GM12878 (cell line): Measurements from ENCODE around the gene PPP2R5C. TPM values are rescaled to one million over a fixed set of nuclear protein-coding genes. Genes with fewer than 3 reads are reported as not detected.

ENCODE experiments used
- ATAC-seq: fragments of 200-7000 bp; cut with Tn5 transposase; 3 replicates; pipeline ENCODE4 v1.9.1; 2020; ENCODE audit warnings: mild to moderate bottlenecking, moderate library complexity
- BruUV-seq: library from RNA; stranded (reverse); fragments of 400-500 nt; replicated peaks from 2 replicates; lab custom pipeline; 2021; lab: Mats Ljungman, UMichigan
- CTCF ChIA-PET: fragments of 300-600 bp; sonication (Branson Sonifier 250); formaldehyde crosslinking; extraction: SDS; loops from one replicate; lab custom pipeline; 2021; ENCODE audit warnings: inconsistent platforms; lab: Yijun Ruan, JAX
- POLR2A ChIA-PET: fragments of 350-600 bp; formaldehyde crosslinking; extraction: SDS; loops from one replicate; lab custom pipeline; 2021; ENCODE audit warnings: inconsistent platforms; lab: Charles Lee
- RAD21 ChIA-PET: fragments of 300-600 bp; sonication (Branson Sonifier 250); formaldehyde crosslinking; loops from one replicate; lab custom pipeline; 2023; ENCODE audit warnings: antibody characterized with exemption; ENCODE audit not compliant: unreplicated experiment; lab: Charles Lee
- SMC1A ChIA-PET: fragments of 300-600 bp; sonication (Branson Sonifier 250); formaldehyde crosslinking; loops from one replicate; lab custom pipeline; 2023; ENCODE audit not compliant: unreplicated experiment, uncharacterized antibody; lab: Charles Lee
- DNase-seq: peaks from one replicate; pipeline ENCODE4 v3.0.0-alpha.2; 2011; ENCODE audit warnings: low read depth, low spot score
- FAIRE-seq: peaks from 3 replicates; lab custom pipeline; 2011; peaks lifted over from hg19 to GRCh38; lab: Jason Lieb, UNC
- H2AFZ ChIP-seq: 2 replicates; pipeline ENCODE4 v1.6.0; 2011; ENCODE audit warnings: low read depth, low read length, control low read depth; ENCODE audit not compliant: control insufficient read depth
- H3K27ac ChIP-seq: 2 replicates; pipeline ENCODE4 v1.5.1; 2011; ENCODE audit warnings: control low read depth; ENCODE audit not compliant: control insufficient read depth, insufficient read depth
- H3K27me3 ChIP-seq, 2 experiments: replicated peaks in 1 of 2; 2 replicates each; pipeline versions ENCODE4 v1.6.0 to v1.6.1; 2011; ENCODE audit warnings: low read length in 1 of 2; ENCODE audit not compliant: control insufficient read depth in 2 of 2, insufficient read depth in 2 of 2
- H3K36me3 ChIP-seq, 2 experiments: 2 replicates each; pipeline ENCODE4 v1.5.1; 2011; ENCODE audit warnings: low read length in 1 of 2; ENCODE audit not compliant: control insufficient read depth in 2 of 2, insufficient read depth in 2 of 2
- H3K4me1 ChIP-seq: 2 replicates; pipeline ENCODE4 v1.6.1; 2011; ENCODE audit warnings: mild to moderate bottlenecking, low read length, moderate library complexity, mixed read lengths; ENCODE audit not compliant: control insufficient read depth, insufficient read depth
- H3K4me2 ChIP-seq: 2 replicates; pipeline ENCODE4 v1.6.0; 2011; ENCODE audit warnings: control low read depth; ENCODE audit not compliant: control insufficient read depth, insufficient read depth
- H3K4me3 ChIP-seq: fragments of 200-600 bp; sonication (generic); 2 replicates; pipeline ENCODE4 v1.5.1; 2016
- H3K79me2 ChIP-seq: 2 replicates; pipeline ENCODE4 v1.6.0; 2011; ENCODE audit warnings: low read length; ENCODE audit not compliant: control insufficient read depth, insufficient read depth
- H3K9ac ChIP-seq: 2 replicates; pipeline ENCODE4 v1.8.0; 2011; ENCODE audit warnings: low read length, control low read depth, mixed read lengths; ENCODE audit not compliant: control insufficient read depth, insufficient read depth
- H3K9me3 ChIP-seq: replicated peaks from 3 replicates; pipeline ENCODE4 v1.5.1; 2011; ENCODE audit warnings: mild to moderate bottlenecking, low read length; ENCODE audit not compliant: control insufficient read depth, insufficient read depth
- H4K20me1 ChIP-seq: 2 replicates; pipeline ENCODE4 v1.6.0; 2011; ENCODE audit not compliant: control insufficient read depth, insufficient read depth
- DPF2 ChIP-seq: fragments of 450-650 bp; IDR thresholded peaks from 2 replicates; pipeline ENCODE4 v1.6.1; 2017; ENCODE audit warnings: mild to moderate bottlenecking
- IKZF1 ChIP-seq: fragments of 450-650 bp; conservative IDR thresholded peaks from 2 replicates; pipeline ENCODE4 v1.6.1; 2017; ENCODE audit warnings: antibody characterized with exemption, mild to moderate bottlenecking
- MTA2 ChIP-seq: fragments of 450-650 bp; IDR thresholded peaks from 2 replicates; pipeline ENCODE4 v1.6.1; 2016; ENCODE audit warnings: low read depth, mild to moderate bottlenecking, moderate library complexity
- SIN3A ChIP-seq: IDR thresholded peaks from 2 replicates; pipeline ENCODE4 v1.6.1; 2012; ENCODE audit warnings: low read depth, low read length, improper control_type of control experiment
- WGBS: methylation state at CpG from one replicate; pipeline ENCODE4 v1.1.6; 2016; ENCODE audit warnings: low lambda C conversion rate; ENCODE audit not compliant: insufficient replicate concordance, insufficient coverage; ENCODE audit errors: missing lambda C conversion rate; 5-methylcytosine and 5-hydroxymethylcytosine counted together
- in situ Hi-C: fragments of 300-500 bp; cut with MboI; formaldehyde crosslinking; loops from 9 replicates; pipeline ENCODE4 v1.14.3; 2018; ENCODE audit warnings: mixed read lengths
- intact Hi-C: fragments of 100-400 bp; cut with micrococcal nuclease; formaldehyde crosslinking; loops from one replicate; pipeline ENCODE4 v1.14.2; 2022; ENCODE audit not compliant: unreplicated experiment
- polyA plus RNA-seq, 11 experiments: library from polyadenylated mRNA; depleted of rRNA in 4 of 11; unstranded in 6 of 11; stranded (reverse) in 5 of 11; fragments of >200 nt; fragmentation: Nextera tagmentation in 4 of 11; fragmentation: Illumina TruSeq in 1 of 11; extraction: Ambion mirVana in 4 of 11; extraction: Trizol in 1 of 11; gene quantifications; 1 replicate in 1 of 11; 2 replicates in 10 of 11; pipeline versions ENCODE4 v1.2.1 to v1.2.3, GENCODE V29; 2011 to 2016; ENCODE audit warnings: inconsistent platforms in 2 of 11, missing spikeins in 2 of 11, low read depth in 1 of 11
- total RNA-seq, 4 experiments: library from RNA; depleted of rRNA in 3 of 4; stranded (reverse); fragments of >200 nt in 3 of 4; fragmentation: Illumina TruSeq in 1 of 4; extraction: Trizol in 1 of 4; gene quantifications; 2 replicates each; pipeline versions ENCODE4 v1.2.1 to v1.2.3, GENCODE V29; 2013 to 2021
- TF ChIP-seq, protein P1 (sequence below): fragments of 150-350 bp; IDR thresholded peaks from 2 replicates; pipeline ENCODE4 v1.6.1; 2014; ENCODE audit warnings: mild to moderate bottlenecking, low read depth, low read length

The PPP2R5C gene
- total and polyA plus RNA-seq, 10 of the 15 experiments (the other 5 are each of a cell fraction or from before 2014, with no cell fraction given) = 106 to 199 (median 144) TPM

DNA sequence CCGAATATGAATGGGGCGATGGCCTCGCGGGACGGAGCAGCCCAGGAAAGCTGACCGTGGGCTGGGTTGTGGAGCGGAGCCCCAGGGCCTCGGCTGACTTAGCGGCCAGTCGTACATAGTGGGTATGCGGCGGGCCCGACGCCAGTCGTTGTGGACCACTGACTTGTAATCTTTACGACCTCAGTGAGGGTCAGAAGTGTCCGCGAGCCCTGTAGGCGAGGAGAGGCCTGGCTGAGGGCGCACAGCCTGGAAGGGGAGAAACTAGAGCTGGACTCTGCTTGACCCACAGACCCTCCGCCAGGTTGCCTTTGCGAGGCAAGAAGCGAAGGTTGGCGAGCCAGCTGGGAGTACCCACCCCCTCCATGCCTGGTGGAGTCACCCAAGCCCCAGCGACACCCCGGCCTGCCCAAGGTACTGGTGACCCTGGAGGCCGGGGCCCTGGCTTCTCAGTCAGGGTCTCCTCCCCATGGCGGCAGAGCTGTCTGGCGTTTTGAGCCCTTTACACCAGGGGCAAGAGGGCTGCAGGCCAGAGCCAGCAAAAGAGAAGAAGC, 187.2 kb downstream of the PPP2R5C start:
- ChIA-PET RAD21 (interaction anchor here (0.9 to 2.2 kb wide), 9 partner anchors 13 to 366 kb away, joined by 3 to 11 read pairs (median 4); no protein-coding TSS in a partner anchor), SMC1A (interaction anchor here (1.0 to 2.8 kb wide), 7 partner anchors 9 to 242 kb away, joined by 4 to 16 read pairs (median 6); no protein-coding TSS in a partner anchor), POLR2A (interaction anchor here (0.7 to 2.6 kb wide), 4 partner anchors 10 to 218 kb away, joined by 3 to 11 read pairs (median 6); no protein-coding TSS in a partner anchor), CTCF (interaction anchor here (0.7 to 10.0 kb wide), 15 partner anchors 11 to 368 kb away, joined by 3 to 80 read pairs (median 4); partner anchors contain the start of gene MOK)
- peak overlapping the region; percentile 96 for H3K4me3 ChIP-seq
- no peaks in the 10 kb centered on the region for H4K20me1 ChIP-seq
- FAIRE-seq = no peak
- H3K36me3 ChIP-seq = no peaks in the 10 kb centered on the region
- BruUV-seq = TSS peak; percentile 97
- in situ Hi-C loops (no loop called here), intact Hi-C loops (loop anchor here (2.0 to 10.0 kb wide), 5 partner anchors 16 to 369 kb away; partner anchors contain the start of genes DYNC1H1, PPP2R5C and ZNF839)
- peak; percentile 14 for ATAC-seq
- TF ChIP-seq IKZF1 (no peak), SIN3A (0 out of 2 replicates have a peak, but pooled peaks have one; percentile 29), DPF2 (peak; percentile 10; the same call in 1 of the 2 replicates), MTA2 (no peak)
- TF ChIP-seq, protein P1, sequence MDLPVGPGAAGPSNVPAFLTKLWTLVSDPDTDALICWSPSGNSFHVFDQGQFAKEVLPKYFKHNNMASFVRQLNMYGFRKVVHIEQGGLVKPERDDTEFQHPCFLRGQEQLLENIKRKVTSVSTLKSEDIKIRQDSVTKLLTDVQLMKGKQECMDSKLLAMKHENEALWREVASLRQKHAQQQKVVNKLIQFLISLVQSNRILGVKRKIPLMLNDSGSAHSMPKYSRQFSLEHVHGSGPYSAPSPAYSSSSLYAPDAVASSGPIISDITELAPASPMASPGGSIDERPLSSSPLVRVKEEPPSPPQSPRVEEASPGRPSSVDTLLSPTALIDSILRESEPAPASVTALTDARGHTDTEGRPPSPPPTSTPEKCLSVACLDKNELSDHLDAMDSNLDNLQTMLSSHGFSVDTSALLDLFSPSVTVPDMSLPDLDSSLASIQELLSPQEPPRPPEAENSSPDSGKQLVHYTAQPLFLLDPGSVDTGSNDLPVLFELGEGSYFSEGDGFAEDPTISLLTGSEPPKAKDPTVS = no peak
- peak overlapping the region; percentile 67 for H2AFZ ChIP-seq
- peaks cover 10% of the 10 kb centered on the region for H3K79me2 ChIP-seq
- DNase-seq = no peak
- no peaks in the 10 kb centered on the region for H3K27me3 ChIP-seq
- H3K4me1 ChIP-seq = peaks cover 2% of the 10 kb centered on the region; the same call in 1 of the 2 replicates
- H3K27ac ChIP-seq = peak overlapping the region; percentile 80
- H3K9ac ChIP-seq = peak overlapping the region; percentile 84
- H3K9me3 ChIP-seq = no peaks in the 10 kb centered on the region
- H3K4me2 ChIP-seq = peak overlapping the region; percentile 98
- WGBS = 15% methylated on average over 29 of the region's 29 CpGs
